HG03103 (cell line): Measurements from ENCODE around the gene SHISAL1.

Source experiments
- ATAC-seq: cut with Tn5 transposase; IDR thresholded peaks from one replicate; pipeline ENCODE4 v1.9.1; 2021; ENCODE audit warnings: low read depth; ENCODE audit not compliant: unreplicated experiment

Gene SHISAL1

DNA sequence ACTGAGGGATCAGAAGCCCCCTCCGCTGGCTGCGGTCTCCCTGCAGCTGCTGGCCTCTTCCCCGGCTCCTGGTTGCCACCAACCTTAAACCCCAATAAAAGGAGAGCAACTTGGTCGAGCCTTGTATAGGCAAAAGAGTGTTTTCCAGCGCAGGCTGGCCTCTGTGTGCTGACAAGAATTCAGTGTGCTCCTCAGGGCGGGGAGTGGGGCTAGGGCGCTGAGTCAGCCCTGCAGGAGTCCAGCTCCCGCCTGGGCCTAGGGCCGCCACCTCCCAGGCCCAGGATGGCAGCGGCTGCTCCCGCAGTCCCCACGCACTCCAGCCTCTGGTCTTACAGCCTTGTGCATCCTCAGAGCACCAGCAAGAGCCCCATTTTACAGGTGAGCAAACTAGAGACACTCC lies at the start of gene SHISAL1:
Gene SHISAL1 (minus strand): TSS at position 186 of the 400 bp plus-strand sequence. CDS start 12,006 bp downstream, outside the sequence.
- ATAC-seq, result no peak

DNA sequence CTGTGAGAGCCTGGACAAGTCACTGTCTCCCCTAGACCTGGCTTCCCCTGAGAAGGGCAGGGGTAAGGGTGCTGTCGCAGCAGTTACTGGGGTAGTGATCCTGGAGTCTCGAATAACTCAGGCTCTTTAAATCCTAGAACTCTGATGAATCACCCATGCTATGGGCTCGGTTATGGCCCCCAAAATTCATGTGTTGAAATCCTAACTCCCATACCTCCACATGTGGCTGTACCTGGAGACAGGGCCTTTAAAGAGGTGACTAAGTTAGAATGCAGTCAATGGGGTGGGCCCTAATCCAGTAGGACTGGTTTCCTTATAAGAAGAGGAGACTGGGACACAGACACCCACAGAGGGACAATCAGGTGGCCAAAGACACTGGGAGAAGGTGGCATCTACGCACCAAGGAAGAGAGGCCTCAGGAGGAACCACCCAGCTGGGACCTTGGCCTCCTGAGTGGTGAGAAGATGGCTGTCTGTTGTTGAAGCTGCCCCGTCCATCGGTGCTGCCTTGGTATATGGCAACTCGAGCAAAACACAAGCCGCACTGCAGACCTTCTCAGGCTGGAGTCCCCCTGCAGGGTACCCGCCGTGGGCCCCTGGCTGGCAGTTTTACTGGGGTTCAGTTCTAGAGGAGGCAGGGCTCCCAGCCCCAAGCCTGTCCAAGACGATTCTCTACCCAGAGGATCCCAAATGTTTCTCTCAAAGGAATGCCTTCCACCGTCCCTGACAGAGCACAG lies 48.8 kb upstream of the SHISAL1 start:
- no peak for ATAC-seq

DNA sequence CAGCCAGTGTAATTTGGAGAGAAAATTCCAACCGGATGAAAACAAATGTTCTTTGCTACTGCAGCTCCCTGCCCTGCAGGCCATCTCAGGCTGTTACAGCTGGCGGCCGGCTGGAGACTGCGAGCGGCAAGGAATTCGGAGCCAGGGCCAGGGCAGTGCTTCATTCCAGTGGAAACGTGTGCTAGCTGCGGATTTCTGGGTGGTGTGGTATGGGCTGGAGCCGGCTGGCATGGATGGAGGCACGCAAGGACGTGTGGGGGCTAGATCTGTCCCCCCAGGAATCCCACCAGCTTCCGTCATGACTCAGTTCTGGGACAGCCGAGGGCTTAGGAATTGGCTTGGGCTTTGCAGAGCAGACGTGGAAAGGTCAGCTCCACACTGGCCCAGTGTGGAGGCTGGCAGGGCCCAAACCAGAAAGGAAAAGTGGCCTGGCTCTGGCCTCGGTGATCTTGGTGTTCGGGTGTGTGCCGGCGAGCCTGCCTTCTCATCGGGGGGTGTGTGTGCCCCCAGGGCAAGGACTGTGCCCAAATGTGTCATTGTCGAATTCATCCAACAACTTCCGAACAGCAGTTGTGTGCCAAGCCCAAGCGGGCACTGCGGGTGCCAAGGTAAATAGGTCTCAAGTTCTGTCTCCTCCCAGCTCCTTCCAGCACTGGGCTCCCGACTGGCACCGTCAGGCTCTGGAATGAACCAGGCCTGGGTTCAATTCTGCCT lies 48.1 kb upstream of the SHISAL1 start:
- no peak for ATAC-seq

DNA sequence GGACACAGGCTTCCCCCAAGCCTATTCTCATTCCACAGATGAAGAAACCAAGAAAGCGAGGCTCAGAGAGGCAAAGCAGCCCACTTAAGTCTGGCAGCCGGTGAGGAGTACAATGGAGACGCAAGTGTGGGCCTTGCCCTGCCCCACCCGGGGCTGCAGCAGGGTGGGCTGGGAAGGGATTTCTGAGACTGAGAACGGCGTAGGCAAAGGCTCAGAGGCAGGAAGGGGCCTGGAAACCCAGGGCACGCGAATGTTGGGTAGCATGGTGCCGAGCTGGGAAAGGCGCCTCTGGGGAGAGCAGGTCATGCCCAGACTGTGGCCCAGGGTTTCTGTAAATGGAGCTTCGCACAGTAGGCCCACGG lies 47.5 kb upstream of the SHISAL1 start:
- no peak for ATAC-seq

DNA sequence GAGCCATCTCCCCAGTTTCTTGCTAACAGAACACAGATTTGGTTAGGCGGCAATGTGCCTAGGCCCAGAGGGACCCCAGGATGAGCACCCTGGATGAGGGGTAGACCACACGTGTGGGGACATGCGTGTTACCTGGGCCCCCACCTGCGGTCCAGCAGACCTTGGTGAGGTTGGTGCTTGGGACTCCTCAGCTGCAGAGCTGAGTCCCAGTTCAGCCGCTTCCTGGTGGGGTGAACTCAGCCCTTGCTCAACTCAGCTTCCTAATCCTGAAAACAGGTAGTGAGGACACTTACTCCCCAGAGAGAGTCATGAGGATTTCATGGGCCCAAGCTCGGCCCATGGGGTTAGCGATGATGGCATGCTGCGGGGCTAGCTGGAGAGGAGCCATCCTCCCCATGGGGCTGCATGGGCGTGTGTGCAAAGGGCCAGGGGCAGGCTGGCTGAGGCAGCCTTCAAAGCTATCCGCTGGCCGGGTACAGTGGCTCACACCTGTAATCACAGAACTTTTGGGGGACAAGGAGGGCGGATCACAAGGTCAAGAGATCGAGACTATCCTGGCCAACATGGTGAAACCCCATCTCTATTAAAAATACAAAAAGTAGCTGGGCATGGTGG lies 46.9 kb upstream of the SHISAL1 start:
- no peak for ATAC-seq

DNA sequence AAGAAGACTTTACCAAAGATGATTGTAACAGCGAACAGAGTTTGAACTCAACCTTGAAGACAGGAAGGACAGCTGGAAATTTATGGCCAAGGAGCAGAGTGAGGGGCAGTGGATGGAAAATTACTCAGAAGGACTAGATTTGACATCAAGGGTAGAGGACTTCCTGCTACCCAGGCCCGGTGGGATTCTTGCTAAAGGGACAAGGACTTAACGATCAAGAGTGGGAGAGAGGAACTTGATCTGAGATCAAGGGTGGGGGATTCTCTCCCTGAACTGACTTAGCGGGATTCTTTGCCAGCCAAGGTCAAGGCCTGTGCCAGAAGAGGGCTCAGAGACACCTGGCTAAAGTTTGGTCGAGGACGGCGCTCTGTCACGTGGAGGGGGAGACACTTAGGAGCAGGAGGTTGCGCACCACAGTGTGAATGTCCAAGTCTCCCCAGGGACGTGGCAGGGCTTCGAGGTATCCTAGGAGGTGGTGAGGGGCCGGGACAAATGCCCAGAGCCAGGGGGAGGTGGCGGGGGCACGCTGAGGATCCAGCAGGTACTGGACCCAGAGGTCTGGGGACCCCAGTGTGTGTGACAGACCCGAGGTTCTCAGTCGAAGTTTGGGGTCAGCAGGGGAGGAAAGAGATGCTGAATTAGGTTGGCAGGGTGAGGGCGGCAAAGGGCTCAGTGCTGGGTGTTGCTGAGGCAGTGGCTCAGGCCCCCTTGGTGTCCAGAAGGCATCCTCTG lies 46.1 kb upstream of the SHISAL1 start:
- no peak for ATAC-seq

DNA sequence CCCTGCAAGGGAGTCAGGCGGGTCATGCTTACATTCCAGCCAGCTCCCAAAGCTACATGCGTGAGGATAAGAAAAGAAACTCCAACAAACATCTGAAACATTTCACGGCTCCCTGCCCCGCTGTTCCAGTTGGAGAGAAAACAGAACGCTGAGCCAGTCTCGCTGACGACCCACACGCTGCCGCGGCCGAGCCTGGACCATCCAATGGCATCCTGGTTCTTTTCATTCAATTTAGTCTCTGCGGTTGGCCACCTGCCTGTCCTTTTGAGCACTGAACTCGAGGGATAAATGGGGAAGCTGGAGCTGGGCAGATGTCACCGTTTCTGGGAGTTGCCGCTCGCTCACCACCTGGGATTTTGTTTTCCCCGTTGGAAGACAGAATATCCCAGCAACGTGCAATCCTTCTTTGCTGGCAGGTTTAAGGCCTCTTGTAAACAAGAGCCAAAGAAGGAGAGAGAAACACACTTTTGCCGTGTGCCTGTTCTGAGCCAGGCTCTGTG lies 45.3 kb upstream of the SHISAL1 start:
- no peak for ATAC-seq

DNA sequence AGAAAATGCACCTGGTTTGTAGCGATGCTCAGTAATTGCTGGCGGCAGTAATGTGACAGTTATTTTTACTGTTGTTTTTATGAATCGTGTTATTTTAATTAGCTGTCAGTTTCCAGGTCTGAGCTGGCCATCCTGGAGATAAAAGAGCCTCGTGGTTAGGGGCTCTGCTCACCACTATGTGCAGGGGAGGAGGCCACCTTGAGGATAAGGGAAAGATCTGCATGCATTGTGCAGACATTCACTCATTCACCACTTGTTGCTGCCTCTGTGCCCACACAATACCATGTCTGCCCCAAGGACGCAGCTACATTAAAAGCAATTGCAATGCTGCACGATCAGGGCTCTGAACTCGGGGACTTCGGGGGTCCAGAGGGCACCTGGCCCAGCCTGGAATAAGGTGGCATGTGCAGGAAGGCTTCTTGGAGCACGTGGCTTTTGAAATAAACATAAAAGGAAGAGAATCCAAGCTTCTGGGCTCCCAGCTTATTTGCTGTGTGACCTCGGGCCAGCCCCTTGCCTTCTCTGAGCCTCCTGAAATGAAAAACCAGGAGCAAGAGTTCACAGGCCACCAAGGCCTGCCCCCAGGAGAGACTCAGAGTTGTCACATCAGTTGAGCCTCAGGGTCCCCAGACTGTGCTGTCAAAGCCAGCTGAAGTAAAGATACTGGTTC lies 44.7 kb upstream of the SHISAL1 start:
- no peak for ATAC-seq

DNA sequence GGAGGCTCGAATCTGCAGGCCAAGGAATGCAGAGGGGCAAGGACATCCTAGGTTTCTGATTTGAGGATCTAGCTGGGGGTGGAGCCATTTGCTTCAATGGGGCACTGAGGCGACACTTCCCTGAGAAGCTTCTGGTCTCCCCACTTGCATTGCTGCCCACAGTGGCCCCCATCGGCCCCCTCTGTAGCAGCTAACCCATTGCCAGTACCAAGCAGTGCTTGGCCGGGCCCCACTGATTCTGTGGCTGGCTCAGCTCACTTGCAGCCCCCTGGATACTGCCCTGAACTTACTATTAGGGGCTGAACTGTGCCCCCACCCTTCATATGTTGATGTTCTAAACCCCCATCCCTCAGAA lies 42.9 kb upstream of the SHISAL1 start:
- ATAC-seq, result no peak

DNA sequence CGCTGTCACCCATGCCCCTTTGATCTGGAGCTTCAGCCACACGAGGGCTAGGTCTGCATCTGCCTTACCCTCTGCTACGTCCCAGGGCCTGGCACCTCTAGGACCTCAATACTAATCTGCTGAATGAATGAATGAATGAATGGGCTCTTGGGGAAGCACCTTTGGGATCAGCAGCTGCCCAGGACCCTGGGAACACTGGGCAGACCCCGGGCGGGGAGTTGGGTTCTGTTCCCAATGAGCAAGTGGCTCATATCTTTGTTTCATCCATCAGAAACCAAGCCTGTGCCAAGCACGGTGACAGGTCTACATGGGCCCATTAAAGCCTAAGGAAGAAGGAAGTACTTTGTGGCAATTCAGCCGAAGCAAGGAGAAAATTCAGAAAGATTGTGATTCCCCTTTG lies 41.5 kb upstream of the SHISAL1 start:
- no peak for ATAC-seq

DNA sequence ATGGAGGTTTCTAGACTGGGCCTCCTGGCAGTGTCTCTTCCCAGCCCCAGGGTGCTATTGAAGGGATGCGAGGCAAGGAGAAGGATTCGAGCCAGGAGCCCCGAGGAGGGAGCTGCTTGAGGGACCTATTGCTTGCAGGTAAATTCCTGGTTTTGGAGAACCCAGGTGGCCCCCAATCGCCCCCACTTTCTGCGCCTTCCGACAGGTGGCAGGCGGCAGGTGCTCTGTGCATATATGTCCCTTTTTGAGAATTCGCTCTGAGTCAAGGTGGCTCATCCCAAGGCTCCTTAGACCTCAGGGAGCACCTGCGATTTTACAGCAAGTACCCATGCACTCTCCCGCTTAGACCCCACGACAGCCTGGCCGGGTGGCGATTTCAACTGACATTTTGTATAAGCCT lies 40.3 kb upstream of the SHISAL1 start:
- ATAC-seq, result no peak

DNA sequence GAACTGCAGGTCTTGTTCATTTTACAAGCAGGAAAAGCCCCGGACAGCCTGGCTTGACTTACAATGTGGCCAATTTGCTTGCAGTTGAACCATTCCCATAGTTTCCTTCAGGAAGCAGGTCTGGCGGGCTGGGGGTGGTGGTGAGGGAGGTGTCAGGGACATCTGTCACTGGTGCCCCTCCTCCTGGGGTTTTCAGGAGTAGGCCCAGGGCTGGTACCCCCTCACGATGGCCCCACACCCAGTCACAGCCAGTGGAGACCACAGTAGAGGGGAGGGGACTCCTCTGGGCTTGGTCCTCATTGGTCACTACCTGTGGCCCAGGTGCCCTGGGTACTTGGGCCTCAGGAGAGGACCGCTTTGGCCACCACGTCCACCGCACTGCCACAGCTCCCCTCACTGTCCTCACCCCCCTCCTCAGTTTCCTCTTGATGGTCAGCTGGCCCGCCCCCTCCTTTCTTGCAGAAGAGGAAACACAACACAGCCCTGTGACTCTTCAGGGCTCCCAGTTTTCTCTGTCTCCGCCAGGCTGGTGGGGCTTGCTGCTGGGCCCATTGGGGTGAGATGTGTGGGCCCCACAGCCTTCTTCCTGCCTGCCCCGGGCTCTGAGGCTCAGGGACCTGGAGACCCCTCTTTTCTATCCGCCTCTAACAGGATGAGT lies 39.8 kb upstream of the SHISAL1 start:
- ATAC-seq, result no peak

DNA sequence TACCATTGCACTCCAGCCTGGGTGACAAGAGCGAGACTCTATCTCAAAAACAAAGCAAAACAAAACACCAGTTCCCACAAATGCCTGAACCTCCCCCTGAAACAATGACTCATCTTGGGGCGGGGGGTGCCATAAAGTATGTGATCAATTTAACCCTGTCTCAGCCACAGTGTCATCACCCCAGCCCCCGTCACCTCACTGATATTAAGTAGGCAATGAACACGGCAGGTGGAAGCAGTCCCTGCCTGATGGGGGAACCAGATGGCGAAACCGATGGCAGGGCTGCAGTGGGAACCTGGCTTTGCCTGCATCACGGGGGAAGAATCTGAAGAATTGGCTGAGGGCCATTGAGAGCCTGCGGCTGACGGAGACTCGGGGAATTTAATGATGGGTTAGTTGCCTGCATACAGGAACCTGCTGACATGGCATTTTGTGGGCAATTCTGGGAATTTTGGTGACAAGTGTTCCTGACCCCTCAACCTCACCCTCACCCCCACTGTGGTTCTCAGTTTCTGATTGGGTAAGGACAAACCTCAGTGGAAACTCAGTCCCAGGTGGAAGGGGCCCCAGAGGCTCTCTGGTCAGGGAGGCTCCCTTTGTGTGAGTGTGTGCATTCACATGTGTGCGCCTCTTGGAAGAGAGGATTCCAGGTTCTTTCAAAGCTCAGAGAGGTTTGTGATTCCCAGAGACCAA lies 39.1 kb upstream of the SHISAL1 start:
- no peak for ATAC-seq

DNA sequence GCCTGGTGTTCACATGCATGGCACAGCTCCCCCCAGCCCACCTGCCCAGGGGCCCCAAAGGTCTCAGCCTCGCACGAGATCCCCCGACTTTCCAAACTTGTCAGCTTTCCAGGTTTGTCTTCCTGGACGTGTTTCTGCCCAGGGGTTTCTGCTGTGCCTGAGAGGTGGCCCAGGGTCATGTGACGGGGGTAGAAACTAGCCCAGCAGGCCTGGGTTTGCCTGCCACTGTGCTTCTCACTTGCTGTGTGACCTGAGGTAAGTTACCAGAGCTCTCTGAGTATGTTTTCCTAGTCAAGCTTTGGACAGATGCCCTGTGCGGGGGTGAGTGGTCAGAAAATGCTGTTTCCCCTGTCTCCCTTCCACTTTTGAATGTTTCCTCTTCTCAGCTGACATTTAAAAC lies 38.3 kb upstream of the SHISAL1 start:
- ATAC-seq, result no peak

DNA sequence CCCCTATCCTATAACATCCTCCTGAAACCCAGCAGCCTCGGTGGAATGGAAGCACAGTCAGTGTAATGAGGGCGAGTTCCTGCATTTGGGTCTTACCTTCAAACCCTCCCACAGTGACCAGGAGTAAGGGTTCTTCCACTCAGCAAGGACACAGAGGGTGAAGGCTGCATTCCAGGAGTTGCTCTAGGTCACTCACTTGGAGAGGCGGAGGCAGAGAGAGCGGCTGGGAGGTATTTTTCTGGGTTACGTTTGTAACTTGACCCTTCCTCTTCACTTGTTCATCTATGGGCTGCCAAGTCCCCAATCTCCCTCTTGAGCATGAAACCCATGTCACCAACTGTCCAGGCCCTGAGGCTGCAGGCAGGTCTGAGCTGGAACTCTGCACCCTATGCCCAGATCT lies 36.8 kb upstream of the SHISAL1 start:
- no peak for ATAC-seq

DNA sequence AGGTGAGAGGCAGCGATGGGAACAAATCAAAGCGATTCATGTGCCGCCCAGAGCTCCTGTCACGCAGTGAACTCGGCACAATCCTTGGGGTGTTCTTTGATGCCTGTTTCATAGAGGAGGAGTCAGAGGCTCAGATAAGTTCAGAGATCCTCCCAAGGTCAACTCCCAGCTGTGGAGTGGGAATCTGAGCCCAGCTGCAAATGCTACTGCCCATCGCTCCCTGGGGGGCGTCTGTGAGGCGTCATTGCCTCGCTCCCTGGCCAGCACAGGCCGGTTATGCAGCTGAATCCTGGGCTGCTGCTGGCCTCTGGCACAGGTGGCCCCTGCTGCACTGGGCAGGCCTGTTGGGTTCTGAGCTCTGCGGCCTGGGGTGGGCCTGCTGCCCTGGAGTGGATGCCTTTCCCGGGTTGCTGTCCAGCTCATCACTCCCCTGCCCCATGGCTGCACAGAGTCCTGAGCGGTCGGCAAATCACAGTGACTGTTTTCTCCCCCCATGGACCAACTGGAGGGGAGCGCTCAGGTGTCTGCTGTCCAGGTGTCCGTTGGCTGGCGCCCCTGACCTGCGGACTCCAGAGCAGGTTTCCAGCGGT lies 36.3 kb upstream of the SHISAL1 start:
- no peak for ATAC-seq

DNA sequence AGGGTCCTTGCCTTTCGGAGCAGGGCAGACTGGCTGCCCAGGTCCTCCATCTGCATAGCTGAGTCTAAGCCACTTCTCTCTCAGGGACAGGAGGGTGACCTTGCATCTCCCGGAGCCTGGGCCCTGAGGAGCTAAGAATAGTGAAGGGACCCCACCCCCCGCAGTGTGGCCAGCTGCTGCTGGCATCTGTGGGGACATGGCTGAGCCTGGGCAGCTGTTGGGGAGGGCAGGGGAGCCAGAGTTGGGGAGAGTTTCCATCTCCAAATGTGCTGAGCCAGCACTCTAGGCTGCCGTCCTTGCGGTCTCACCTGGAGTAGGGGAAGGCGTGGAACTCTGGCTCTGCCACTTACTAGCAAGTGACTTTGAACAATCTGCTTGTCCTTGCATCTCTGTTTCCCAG lies 34.8 kb upstream of the SHISAL1 start:
- no peak for ATAC-seq

DNA sequence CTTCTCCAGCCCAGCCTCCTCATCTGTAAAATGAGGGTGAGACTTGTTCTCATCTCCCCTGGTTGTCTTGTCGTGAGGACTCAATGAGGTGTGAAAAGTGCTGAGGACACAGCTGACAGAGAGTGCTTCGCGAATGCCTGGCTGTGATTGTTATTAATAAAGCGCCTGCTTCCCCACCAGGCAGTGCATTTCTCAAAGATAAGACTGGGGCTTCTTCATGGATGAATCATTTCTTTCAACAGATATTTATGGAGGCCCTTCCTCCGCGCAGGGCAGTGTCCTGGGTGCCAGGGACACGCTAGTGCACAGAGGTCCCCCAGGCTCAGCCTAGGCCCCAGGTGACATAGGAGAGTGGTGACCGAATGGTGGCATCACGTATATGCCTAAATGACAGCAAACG lies 34.3 kb upstream of the SHISAL1 start:
- no peak for ATAC-seq

DNA sequence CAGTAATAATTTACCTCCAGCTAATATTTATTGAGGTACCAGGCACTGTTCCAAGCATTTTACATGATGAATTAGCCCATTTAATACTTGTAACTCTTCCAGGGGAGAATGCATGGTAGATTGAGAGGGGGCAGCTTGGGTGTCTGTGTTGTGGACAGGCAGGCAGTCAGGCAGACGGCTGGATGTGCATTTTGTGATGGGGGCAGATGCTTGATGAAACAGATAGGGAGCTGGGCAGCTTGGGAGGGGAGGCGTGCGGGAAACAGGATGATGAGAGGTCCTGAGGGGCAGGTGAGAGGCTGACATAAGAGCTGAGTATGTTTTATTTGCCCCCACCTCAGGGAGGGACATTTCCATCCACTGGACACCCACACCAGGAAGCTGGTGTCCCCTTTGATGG lies 33.1 kb upstream of the SHISAL1 start:
- no peak for ATAC-seq
